Measurements from ENCODE around the gene WDR90. TPM values are rescaled to one million over a fixed set of nuclear protein-coding genes. Genes with fewer than 3 reads are reported as not detected.

Gene WDR90
- total RNA-seq, 4 donors from 2014 or later, result 8.2 to 22.7 (median 16.5) TPM

DNA sequence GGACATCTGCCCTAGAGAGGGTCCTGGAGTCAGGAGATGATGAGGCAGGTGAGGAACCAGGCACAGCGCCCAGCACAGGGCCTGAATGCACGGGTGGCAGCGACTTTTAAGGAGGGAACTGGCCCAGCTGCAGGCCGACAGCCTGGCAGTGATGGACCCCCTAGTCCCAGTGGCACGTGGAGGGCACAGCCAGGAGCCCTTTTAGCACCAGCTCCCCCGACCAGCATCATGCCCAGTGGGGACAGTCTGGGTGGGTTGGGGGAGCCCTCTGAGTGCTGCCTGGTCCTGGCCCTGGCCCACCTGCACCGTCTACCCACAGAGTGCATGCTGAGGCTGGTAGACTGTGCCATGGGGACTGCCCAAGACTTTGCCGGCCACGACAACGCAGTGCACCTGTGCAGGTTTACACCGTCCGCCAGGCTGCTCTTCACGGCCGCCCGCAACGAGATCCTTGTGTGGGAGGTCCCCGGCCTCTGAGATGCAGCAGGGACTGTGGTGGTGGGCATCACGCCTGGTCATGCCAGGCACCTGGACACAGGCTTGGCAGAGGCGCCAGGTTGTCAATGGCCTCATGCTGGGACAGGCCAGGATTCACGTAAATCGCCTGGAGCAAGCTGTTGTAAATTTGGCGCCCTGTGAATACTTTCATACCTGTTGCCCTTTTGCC lies 18.1 kb downstream of the WDR90 start:
- 84% methylated on average over 17 of the region's 22 CpGs for WGBS
- no peak for DNase-seq (ENCODE audit: extremely low spot score)
- intact Hi-C loops (cut with DNase I), result no loop called here
- Histone ChIP-seq H3K36me3 (peaks cover 27 to 35% (median 33%) of the 10 kb centered on the region in 4 donors), H3K27me3 (no peaks in the 10 kb centered on the region), H3K27ac (replicated peaks in 1 of 4) (peak overlapping the region; percentile 86 to 92 (median 90)), H3K9me3 (no peaks in the 10 kb centered on the region), H3K4me1 (peaks cover 15 to 28% (median 24%) of the 10 kb centered on the region in 4 donors), H3K4me3 (peak overlapping the region; percentile 81 to 99 (median 94))
- TF ChIP-seq EP300 (IDR thresholded peaks at IDR 0.05), result no peak
- TF ChIP-seq POLR2A (IDR thresholded peaks at IDR 0.05; ENCODE audit: low read depth), result no peak
- TF ChIP-seq POLR2AphosphoS5 (IDR thresholded peaks at IDR 0.05), result no peak
- TF ChIP-seq, protein P1, sequence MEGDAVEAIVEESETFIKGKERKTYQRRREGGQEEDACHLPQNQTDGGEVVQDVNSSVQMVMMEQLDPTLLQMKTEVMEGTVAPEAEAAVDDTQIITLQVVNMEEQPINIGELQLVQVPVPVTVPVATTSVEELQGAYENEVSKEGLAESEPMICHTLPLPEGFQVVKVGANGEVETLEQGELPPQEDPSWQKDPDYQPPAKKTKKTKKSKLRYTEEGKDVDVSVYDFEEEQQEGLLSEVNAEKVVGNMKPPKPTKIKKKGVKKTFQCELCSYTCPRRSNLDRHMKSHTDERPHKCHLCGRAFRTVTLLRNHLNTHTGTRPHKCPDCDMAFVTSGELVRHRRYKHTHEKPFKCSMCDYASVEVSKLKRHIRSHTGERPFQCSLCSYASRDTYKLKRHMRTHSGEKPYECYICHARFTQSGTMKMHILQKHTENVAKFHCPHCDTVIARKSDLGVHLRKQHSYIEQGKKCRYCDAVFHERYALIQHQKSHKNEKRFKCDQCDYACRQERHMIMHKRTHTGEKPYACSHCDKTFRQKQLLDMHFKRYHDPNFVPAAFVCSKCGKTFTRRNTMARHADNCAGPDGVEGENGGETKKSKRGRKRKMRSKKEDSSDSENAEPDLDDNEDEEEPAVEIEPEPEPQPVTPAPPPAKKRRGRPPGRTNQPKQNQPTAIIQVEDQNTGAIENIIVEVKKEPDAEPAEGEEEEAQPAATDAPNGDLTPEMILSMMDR (IDR thresholded peaks at IDR 0.05), result no peak

DNA sequence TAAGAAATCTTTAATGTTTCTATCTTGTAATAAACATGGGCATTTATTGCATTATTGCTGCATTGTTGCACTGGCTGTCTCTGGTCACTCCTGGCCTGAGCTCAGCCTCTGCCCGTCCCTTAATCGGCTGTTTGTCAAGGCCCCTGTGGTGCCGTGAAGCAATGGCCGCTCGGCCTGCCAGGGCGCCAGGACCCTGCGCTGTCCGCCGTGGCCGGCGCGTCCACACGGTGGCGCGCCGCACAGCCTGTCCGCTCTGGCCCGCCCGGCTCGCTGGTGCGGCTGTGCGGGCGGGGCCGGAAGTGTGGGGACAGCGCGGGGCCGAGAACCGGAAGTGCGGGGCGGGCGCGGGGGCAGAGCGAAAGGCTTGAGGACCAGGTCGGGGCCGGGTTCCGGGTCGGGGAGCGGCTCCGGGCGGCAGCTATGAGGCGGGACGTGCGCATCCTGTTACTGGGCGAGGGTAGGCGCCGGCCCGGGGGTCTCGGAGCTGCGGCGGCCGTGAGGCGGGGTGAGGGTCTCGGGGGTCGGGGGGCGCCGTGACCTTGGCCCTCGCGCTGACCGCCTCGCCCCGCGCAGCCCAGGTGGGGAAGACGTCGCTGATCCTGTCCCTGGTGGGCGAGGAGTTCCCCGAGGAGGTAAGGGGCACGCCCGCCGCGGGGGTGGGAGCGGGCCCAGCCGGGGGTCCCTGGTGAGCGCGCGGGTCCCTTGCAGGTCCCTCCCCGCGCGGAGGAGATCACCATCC lies 18.8 kb downstream of the WDR90 start, which contains the start of gene RHOT2:
Gene RHOT2, plus strand, starts transcription at position 353 of the 739 bp plus-strand sequence. Its CDS starts 68 bp downstream, at position 421.
- no peaks in the 10 kb centered on the region for H3K9me3 ChIP-seq
- peak; percentile 98 for DNase-seq (ENCODE audit: extremely low spot score)
- TF ChIP-seq POLR2A (IDR thresholded peaks at IDR 0.05; ENCODE audit: low read depth) (peak; percentile 52), EP300 (IDR thresholded peaks at IDR 0.05) (no peak), POLR2AphosphoS5 (IDR thresholded peaks at IDR 0.05) (peak; percentile 81 to 88)
- TF ChIP-seq, protein P1 (IDR thresholded peaks at IDR 0.05), result peak; percentile 96 to 98 (median 96)
- intact Hi-C loops (cut with DNase I), result no loop called here
- 0% methylated on average over 9 of the region's 78 CpGs for WGBS
- H3K27me3 ChIP-seq, result no peaks in the 10 kb centered on the region
- H3K4me3 ChIP-seq, result peak within 1 kb of the TSS; percentile 81 to 99 (median 94)
- H3K27ac ChIP-seq (replicated peaks in 1 of 4), result peak within 1 kb of the TSS; percentile 86 to 92 (median 90)
- H3K4me1 ChIP-seq, result peaks cover 15 to 28% (median 24%) of the 10 kb centered on the region in 4 donors
- peaks cover 34 to 43% (median 40%) of the 10 kb centered on the region in 4 donors for H3K36me3 ChIP-seq

- H3K27me3 ChIP-seq, result no peaks in the 10 kb centered on the region
- intact Hi-C loops (cut with DNase I), result no loop called here
- H3K4me3 ChIP-seq, result peak overlapping the region; percentile 81 to 99 (median 94)
- DNase-seq (ENCODE audit: extremely low spot score), result no peak
- TF ChIP-seq POLR2A (IDR thresholded peaks at IDR 0.05; ENCODE audit: low read depth) (no peak), EP300 (IDR thresholded peaks at IDR 0.05) (no peak), POLR2AphosphoS5 (IDR thresholded peaks at IDR 0.05) (no peak)
- TF ChIP-seq, protein P1 (IDR thresholded peaks at IDR 0.05), result no peak
- peaks cover 41 to 49% (median 47%) of the 10 kb centered on the region in 4 donors for H3K36me3 ChIP-seq
- H3K4me1 ChIP-seq, result peaks cover 15 to 28% (median 24%) of the 10 kb centered on the region in 4 donors
- H3K27ac ChIP-seq (replicated peaks in 1 of 4), result peak overlapping the region; percentile 86 to 92 (median 90)
- WGBS, result 45% methylated on average over 6 of the region's 50 CpGs
- no peaks in the 10 kb centered on the region for H3K9me3 ChIP-seq
Measured at GRCh38 chr16:668519-669171, 19.5 kb downstream of the WDR90 start.

DNA sequence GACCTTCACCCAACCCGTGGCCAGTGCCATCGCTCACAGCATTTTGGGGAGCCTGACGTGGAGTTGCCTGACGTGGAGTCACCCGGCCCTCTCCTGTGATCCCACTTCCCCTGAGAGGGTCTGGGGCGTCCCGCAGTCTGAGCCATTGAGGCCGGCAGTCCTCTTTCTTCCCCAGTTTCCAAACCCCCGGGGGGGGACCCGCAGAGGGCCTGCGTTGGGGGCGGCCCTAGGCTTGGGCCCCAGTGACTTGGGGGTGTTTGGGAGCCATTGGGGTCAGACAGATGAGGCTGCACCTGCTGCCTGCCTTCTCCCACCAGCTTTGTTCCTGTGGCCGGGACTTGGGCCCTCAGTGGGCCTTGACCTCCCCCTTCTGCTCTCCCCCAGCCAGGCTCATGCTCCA lies 20.5 kb downstream of the WDR90 start:
- Histone ChIP-seq H3K4me3 (no peak overlapping the region), H3K4me1 (peaks cover 15 to 34% (median 26%) of the 10 kb centered on the region in 4 donors), H3K27me3 (no peaks in the 10 kb centered on the region), H3K9me3 (no peaks in the 10 kb centered on the region), H3K27ac (replicated peaks in 1 of 4) (no peak overlapping the region), H3K36me3 (peaks cover 42 to 56% (median 50%) of the 10 kb centered on the region in 4 donors)
- DNase-seq (ENCODE audit: extremely low spot score), result no peak
- WGBS, result 92% methylated on average over 5 of the region's 13 CpGs
- intact Hi-C loops (cut with DNase I), result no loop called here
- TF ChIP-seq POLR2AphosphoS5 (IDR thresholded peaks at IDR 0.05) (no peak), POLR2A (IDR thresholded peaks at IDR 0.05; ENCODE audit: low read depth) (no peak), EP300 (IDR thresholded peaks at IDR 0.05) (no peak)
- TF ChIP-seq, protein P1 (IDR thresholded peaks at IDR 0.05), result no peak

All from esophagus muscularis mucosa (tissue), 4 donors.